CD4-positive, alpha-beta T cell treated with Interleukin-15 for 1 hour (primary cell): ENCODE measurements around the gene EIF3F.

Experiments
- DNase-seq: peaks from one replicate; pipeline ENCODE4 v3.0.0-alpha.2; 2020

The EIF3F gene

DNA sequence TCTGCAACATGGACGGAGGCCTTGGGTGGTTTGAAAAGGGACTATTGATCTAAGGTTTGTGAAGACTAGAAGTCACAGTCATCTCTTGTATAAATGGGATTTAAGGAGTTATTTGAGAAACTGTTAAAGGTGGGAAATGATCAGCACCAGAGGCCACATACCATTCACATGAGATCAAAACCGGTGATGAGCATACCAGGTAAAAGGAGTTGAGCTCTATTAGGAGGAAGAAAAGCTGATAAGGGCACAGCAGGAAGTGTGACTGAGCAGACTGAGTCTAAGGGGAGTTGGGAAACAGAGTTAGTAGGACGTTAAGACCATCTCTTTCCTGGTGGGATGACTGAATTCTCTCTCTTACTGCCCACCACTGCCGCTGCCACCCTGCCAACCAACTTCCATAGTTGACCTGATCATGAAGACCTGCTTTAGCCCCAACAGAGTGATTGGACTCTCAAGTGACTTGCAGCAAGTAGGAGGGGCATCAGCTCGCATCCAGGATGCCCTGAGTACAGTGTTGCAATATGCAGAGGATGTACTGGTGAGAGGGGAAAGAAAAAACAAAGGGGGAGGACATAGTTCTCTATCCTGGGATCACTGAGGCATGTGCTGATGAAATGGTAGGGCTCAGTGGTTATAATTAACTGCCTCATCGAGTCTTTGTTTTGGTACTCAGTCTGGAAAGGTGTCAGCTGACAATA lies 7.6 kb downstream of the EIF3F start:
- no peak for DNase-seq

DNA sequence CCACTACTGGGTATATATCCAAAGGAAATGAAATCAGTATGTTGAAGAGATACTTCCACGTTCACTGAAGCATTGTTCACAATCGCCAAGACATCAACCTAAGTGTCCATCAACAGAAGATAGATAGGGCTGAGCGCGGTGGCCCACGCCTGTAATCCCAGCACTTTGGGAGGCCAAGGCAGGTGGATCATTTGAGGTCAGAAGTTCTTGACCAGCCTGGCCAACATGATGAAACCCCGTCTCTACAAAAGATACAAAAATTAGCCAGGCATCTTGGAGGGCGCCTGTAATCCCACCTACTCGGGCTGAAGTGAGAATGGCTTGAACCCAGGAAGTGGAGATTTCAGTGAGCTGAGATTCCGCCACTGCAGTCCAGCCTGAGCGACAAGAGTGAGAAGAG lies 12.7 kb downstream of the EIF3F start:
- DNase-seq: no peak

DNA sequence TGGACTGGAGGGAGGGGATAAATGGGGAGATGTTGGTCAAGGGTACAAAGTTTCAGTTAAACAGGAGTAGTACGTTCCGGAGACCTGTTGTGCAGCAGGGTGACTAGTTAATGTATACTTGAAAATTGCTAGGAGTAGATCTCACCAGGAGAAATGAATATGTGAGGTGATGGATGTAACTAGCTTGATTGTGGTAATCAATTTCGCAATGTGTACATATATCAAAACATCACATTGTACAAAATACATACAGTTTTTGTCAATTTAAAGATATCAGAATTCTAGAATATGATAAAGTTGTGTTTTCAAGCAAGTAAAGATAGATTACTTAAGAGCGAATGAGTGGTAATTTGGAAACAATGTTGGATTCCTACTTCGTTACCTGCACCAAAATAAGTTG lies 13.3 kb downstream of the EIF3F start:
- DNase-seq: no peak

DNA sequence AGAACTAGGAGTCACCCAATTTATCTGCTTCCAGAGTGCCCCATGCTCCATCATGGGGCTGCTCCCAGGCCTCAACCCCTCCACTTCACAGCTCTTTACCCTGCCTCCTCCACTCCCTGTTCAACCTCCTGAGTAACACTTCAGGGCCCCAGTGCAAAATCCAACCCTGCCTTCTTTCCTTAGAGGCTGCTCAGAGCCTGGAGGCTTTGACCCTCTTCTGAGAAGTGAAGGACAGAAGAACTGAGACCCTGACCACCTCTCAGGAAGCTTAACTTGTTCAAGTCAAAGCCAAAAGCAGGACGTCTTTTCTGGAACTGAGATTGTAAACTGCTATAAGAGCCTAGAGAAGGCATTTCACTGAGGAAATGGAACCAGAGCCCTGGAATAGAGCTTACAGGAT lies 15.5 kb downstream of the EIF3F start:
- DNase-seq: no peak

DNA sequence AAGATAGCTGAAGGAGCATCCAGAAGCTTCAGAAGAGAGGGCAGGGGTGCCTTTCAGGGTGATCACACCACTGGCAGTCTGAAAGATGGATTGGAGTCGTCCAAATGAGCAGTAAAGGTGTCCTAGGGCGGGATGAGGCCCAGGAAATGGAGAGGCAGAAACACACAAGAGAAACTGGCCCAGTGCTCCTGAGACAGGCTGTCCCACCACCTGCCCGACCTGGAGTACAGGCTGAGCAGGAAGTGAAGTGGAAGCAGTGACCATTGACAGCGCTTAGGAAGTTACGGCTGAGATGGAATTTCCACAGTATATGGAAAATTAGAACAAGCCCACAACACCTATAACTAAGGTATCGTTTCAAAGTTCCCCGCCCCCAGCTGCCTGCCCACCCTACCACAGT lies 16.1 kb downstream of the EIF3F start:
- DNase-seq: no peak

DNA sequence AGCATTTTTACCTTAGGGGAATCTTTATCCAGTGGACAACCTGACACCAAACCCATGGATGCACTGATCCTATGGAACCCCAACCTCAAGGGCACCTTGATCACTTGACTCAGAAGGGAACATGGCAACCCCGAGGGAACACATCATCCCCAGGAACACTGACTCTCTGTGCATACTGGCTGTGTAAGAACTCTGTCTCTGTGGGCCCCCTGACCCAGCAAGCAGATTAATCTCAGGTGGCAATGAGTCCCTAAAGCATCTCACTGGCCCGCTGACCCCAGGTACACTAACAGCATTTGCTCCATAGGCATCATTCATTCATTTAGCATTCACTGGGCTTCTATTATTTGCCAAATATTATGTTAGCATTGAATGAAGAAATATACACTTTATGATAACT lies 16.9 kb downstream of the EIF3F start:
- DNase-seq: no peak

DNA sequence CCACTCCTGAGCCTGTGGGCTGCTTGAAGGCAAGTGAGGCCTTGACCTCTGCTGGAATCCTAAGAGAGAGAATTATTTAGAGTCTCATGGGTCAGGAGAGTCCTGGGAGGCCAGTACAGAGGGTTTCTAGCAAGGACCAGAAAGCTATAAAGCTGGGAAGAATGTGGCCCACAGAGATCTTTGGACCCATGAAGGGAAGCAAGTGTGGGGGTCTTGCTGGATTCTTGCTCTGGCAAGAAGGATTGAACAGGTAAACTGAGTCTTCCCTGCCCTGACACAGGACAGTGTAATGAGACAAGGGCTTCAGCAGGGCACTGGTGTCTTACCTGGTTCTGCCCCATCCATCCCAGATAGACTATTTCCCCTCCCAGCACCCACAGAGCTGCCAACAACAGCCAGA lies 18.4 kb downstream of the EIF3F start:
- DNase-seq: no peak

DNA sequence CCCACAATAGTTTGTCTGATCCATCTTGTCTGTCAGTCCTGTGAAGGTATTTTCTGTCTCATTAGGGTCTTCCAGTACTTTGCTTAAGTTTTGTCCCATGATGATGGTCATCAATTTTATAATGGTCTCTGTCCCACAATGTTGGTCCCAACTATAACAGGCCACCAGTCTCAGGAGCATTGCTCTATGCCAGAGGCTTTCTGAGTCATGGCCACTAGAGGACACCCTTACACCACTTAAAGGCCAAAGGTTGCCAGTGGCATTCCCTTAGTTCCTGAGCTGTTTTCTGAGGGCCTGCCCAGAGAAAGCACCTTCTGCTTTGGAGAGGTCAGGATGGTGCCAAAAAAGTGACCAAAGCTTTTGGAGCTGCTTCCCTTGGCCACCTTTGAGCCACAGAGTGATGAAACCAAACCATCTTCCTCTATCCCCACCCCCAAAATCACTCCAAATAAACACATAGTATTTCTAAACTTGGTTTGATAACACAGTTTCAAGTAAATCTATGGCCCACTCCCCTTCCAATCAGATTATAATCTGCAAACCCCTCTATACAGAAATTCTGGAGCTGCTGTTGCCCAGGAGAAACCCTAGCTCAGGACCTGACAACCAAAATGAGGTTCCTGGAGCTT lies 19.3 kb downstream of the EIF3F start:
- peak; percentile 22 for DNase-seq

DNA sequence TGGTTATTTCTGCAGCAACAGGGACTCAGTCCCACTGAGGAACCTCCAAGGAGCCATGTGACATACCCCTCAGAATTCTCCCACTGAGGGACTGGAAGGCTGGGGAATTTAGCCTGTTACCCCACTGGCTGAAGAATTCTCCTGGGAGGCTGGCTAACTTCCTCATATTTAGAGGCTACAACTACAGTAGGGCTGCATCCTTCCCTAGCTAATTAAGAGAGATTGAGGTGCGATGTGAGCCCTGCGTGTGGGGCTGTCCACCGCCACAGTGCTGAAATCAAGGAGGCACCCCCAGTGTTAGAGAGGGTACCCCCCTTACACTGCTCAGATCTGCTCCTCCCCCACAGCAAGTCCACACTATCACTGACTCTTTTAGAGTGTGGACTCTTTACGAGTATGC lies 21.1 kb downstream of the EIF3F start:
- no peak for DNase-seq

DNA sequence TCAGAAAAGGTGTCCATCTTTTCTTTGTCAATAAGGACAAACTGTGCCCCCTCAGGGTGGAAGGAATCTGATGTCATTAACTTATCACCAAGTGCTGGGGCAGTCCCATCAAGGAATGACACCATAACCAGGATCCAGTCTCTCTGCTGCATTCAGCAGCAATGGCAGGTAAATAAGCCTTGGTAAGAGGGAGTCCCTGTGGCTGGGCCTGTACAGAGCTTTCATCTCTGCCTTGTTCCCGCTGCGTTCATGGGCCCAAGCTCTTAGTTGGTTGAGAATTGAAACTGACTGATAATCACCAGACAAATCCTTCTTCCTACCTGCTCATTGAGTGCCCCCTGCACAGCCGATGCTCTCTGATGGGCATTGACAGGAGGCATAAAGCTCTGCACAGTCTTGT lies 22.7 kb downstream of the EIF3F start:
- DNase-seq: no peak

DNA sequence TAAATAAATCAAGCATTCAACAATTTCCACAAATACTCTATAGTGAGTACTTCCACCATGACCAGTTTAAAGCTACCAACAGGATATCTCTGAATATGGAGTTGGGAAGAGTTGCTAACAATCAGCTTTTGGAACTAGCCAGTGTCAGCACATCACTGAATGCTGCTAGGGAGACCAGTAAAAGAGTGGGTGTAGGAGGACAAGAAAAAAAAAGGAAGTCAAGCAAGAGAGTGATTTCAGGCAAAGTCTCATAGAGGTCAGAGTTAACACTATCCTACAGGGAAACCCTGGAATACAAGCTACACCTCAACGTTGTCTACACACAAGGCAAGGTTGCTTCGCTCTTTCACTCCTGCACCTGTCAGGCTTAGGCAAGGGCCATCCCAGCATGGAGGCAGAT lies 24.2 kb downstream of the EIF3F start:
- no peak for DNase-seq

DNA sequence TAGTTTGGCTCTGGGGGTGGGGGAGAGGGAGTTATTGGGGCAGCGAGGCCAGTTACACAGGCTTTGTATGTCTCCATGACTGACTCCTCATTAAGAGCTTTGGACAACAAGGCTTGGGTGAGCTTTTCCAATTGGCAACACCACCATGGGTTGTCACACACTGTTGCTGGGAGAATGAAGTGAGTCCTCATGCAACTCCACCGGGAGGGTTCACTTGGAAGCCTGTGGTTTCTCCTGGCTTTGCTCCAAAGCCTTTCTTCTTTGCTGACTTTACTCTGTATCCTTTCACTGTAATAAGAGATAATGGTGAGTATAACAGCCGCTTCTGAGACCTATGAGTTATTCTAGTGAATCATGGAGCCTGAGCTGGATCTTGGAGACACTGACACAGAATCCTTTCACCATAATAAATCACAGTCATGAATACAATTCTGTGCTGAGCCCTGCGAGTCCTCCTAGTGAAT lies 24.9 kb downstream of the EIF3F start:
- DNase-seq: no peak

DNA sequence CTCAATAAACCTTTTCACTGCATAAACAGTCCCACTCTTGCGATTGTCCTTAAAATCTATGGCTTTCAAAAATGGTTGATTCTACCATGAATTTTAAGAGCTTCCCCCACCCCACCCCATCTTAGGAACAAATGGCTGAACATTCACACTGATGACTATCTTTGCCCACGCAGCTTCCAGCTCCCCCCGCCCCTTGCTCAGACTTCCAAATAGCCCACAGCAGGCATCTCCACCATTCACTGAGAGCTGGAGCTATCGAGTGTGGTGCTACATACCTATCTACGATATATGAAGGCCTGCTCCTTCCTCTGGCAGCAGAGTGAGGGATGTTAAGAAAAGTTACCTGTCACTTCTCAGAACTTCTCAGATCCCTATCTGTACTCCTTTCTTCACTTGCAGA lies 26.7 kb downstream of the EIF3F start:
- no peak for DNase-seq

DNA sequence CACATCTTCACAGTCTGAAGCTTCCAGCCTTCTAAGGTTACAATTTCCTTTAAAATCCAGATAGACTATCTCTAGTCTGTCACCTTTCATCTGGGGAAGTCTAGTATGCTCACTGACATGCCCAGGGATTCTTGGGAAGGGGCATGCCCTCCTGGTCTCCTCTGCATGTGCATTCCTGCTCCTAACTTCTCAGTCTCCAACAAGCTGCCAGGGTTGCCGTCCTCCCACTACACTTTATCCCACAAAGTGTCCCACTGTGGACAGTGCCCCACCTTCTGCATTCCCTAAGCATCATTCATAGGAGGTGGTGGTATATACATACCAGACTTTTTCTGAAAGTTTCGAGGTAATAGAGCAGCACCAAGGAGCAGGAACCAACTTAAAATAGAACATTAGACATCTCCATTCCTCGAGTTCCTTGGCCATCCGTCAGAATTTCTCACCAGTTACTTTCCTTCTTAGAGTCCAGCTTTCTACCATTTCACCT lies 28.7 kb downstream of the EIF3F start:
- DNase-seq: no peak

DNA sequence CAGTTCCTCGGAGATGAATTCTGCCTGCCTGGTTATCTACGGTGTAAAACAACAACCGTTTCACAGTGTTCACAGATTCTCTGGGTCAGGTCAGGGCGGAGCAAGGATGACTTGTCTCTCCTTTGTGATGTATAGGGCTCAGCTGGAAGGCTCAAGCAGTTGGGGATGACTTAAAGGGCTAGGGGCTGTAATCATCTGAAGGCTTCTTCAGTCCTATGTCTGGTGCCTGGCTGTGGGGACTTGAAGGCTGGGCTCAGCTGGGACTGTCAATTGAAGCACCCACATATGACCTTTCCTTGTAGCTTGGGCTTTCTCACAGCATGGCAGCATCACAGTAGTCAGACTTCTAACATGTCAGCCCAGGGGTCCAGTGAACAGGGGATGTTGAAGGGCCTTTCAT lies 29.3 kb downstream of the EIF3F start:
- DNase-seq: no peak

DNA sequence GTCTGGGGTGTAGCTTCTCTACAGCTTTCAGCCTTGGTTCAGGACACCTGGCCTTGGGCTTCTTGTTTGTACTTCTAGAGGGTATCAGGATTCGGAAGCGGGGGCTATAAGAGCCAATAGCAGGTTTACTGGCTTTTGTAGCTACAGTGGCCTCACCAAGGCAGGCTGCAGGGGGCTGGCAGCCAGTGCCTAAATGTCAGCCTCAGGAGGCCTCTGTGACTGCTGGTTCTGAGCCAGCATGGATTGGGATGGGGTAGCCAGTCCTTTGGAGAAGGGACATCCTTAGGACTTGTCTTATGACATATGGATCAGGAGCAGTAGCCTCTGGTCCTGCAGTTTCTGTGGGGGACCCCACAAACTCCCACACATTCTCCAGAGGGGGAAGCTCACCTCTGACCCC lies 29.9 kb downstream of the EIF3F start:
- no peak for DNase-seq

DNA sequence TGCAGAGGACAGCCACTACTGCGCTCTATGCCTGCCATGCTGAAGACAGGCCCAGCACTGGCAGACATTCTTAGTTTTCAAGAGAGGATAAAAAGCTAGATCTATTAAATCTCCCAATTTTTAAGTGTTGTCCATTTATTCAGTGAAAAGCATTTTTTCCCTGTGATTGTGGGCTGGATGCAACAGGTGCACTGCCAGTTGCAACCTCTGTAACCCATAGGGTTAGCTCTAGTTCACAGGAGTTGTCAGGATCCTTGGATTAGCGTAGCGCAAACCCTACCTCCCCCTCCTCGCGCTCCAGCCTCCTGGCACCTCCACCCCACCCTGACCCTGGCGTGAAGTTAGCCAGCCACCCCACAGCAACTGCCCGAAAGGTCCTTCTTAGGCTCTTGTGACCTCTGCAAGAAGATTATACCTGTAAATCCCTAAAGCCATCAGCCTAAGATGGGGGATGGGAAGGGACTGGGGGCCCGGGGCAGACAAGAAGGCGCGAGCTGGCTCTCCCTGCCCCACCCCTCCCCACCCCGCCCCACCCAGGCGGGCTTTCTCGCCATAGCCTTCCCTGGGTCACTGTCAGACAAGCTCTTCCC lies 30.9 kb downstream of the EIF3F start:
- DNase-seq: no peak

DNA sequence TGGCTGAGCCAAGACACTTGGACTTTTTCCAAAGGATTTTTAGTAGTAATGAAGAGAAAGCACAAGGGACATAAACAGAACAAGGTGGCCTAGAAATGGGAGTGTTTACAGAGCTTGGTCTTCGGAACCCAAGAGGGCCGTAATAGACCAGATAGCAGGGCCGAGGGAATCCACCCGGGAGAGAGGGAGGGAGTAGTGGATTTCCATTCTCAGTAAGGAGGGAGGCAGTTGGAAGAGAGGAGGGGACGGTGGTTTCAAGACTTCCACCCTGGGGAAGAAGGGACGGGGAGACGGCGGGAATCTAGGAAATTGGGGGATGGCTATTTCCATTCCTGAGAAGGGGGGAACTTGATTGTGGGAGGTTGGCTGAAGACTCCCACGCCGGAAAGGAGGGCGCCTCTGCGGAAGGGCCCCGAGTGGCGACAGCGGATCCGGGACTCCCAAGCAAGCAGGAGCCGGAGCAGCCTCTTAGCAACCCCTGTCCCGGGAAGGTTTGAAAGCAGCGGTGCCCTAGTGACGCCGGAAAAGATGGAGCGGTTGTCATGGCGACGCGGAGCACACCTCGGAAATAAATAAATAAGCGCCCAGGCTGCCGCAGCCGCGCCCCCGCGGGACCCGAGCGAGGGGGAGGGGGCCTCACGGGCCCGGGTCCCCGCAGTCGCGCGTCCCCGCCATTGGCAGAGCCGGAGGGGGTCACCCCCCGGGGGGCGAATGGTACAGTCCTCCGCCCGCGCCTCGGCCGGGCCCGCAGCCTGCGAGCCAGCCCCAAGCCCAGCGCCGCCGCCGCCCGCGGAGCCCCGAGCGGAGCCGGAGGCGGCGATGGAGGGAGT lies 31.6 kb downstream of the EIF3F start:
- DNase-seq: peak; percentile 90

DNA sequence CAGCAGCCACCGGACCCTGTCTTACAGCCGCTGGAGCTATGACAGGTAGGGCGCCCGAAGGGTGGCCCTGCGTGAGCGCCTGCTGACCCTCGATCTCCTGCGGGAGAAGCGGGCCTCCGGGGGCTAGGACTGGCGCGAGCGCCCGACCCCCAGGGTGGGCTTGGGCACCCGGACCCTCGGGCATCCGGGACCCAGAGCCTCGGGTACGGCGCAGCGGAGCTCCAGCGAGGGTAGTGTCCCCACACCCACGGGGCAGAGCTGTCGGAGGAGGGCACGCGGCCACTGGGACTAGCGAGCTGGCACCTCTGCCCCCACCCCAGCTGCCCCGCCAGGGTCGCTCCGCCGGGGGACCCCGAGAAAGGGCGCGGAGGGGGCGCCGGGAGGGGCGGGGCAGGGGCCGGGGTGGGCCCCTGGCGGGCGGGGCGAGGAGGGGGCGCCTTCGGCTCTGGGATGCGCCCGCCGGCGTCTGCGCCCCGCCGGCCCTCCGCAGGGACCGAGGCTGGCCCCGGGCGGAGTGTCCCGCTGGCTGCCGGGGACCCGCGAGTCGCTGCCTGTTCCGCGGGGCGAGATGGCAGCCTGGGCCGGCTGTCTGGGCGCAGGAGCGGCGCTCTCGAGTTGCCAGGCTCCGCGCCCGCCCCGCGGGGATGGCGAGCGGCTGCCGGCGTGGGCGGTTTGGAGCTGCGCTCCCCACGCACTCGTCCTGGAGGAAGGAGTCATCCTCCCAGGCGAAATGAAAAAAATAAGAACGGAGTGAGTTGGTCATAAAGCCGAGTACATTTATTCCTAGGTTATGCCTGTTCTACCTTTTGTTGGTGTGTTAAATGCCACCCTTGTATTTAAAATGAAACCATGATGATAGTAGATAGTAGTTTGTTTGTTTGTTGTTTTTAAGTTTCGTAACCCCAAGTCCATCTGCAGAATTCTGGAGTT lies 32.4 kb downstream of the EIF3F start:
- no peak for DNase-seq

DNA sequence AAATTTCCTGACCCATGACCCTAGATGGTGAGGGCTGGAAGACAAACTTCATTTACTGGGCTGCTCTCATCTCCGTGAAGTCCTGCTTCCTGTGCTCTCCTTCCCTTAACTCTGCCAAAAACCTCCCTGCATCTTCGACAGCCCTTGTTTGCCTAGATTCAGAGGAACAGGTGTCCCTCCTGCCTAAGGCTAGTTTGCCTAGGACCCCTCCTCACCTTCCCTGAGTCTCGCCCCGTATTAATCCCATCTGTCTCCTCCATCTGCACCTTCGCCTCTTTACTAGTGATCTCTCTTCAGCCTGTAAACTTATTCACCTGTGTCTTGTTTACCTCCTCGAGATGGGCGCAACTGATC lies 33.1 kb downstream of the EIF3F start:
- no peak for DNase-seq

DNA sequence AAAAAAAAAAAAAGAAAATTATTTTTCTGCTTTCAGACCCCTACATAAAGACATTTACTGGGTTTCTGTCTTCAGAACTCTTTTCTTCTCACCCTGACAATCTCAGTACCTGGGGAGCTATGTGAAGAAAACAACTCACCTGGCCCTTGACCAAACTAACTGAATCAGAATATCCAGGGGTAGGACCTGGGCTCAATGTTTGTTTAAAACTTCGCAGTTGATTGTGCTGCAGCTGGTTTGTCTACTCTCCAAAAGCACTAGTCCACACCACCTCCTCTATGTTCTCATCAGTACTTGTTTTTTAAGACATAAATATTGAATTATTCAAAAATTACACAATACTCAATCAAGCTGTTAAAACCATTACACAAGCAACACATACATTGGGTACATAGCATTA lies 34.8 kb downstream of the EIF3F start:
- DNase-seq: no peak

DNA sequence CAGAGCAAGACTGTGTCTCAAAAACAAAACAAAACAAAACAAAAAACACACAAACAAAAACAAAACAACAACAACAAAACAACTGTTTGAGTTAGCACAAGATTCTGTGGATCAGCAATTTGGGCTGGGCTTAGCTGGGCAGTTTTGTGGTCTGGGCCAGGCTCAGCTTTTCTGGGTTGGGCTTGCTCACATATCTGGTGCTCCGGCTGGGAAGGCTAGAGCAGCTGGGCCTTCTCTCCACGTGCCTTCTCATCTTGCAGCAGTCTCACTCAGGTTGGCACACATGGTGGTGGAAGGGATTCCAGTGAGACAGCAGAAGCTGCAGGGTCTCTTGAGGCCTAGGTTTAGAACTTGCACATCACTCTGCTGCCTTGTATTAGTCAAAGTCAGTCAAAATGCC lies 35.7 kb downstream of the EIF3F start:
- DNase-seq: no peak
